ENCODE measurements around the gene ERBB4.

GRCh38 chr2:211494085-211494484 is 1044.5 kb downstream of the ERBB4 start:
- TF ChIP-seq CTCF (conservative IDR thresholded peaks at IDR 0.05; ENCODE audit: low read depth, low read length) = no peak
- no peak for TF ChIP-seq EZH2 (IDR thresholded peaks at IDR 0.05; ENCODE audit: borderline replicate concordance, low read depth, low read length, poor library complexity, severe bottlenecking)
